Progenitor cell of endocrine pancreas (in vitro differentiated cells): ENCODE results near the gene SYNE3. TPM values are rescaled to one million over a fixed set of nuclear protein-coding genes. Genes with fewer than 3 reads are reported as not detected.

Experiments
- DNase-seq: peaks from one replicate; pipeline ENCODE4 v3.0.0; 2021; ENCODE audit warnings: low spot score; ENCODE audit not compliant: unreplicated experiment
- H3K27ac Mint-ChIP-seq: 2 replicates; pipeline ENCODE4 v1.8.0; 2021; ENCODE audit warnings: mild to moderate bottlenecking, moderate library complexity, mixed read lengths
- H3K27me3 Mint-ChIP-seq: 2 replicates; pipeline ENCODE4 v1.8.0; 2021; ENCODE audit warnings: mixed read lengths
- H3K36me3 Mint-ChIP-seq: 2 replicates; pipeline ENCODE4 v1.8.0; 2022; ENCODE audit warnings: mixed read lengths; ENCODE audit not compliant: insufficient read depth
- H3K4me1 Mint-ChIP-seq: 2 replicates; pipeline ENCODE4 v1.8.0; 2021; ENCODE audit warnings: low read depth, mixed read lengths
- H3K4me3 Mint-ChIP-seq: 2 replicates; pipeline ENCODE4 v1.8.0; 2021; ENCODE audit warnings: low read depth, mild to moderate bottlenecking, moderate library complexity, mixed read lengths
- H3K9me3 Mint-ChIP-seq: 2 replicates; pipeline ENCODE4 v1.8.0; 2021; ENCODE audit warnings: low read depth, mixed read lengths
- total RNA-seq: library from RNA; stranded (reverse); gene quantifications from 2 replicates; pipeline ENCODE4 v1.2.1, GENCODE V29; 2021
- TF ChIP-seq, protein P1 (sequence below): fragments of 200-600 bp; sonication (generic); IDR thresholded peaks from one replicate; pipeline ENCODE4 v1.5.0; 2021; ENCODE audit warnings: antibody characterized with exemption, mild to moderate bottlenecking; ENCODE audit not compliant: unreplicated experiment

The SYNE3 gene
- total RNA-seq, 1 donor from 2014 or later: 0.31 TPM

DNA sequence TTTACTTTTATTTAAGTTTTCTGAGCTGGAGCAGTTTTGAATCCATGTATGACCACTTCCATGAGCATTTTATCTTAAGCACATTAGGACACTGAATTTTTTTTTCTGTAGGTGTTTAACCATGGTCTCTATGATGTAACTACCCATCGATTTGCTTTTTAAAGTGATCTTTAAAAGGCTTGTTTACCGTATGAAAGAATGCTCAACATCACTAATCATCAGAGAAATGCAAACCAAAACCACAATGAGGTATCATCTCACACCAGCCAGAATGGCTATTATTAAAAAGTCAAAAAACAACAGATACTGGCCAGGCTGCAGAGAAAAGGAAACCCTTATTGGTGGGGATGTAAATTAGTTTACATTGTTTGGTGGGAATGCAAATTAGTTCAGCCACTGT is 41.4 kb upstream of the SYNE3 start:
- Mint-ChIP-seq H3K27me3 (no peaks in the 10 kb centered on the region), H3K4me1 (peaks cover 2% of the 10 kb centered on the region), H3K9me3 (no peaks in the 10 kb centered on the region), H3K4me3 (no peak overlapping the region), H3K27ac (no peak overlapping the region), H3K36me3 (no peaks in the 10 kb centered on the region)
- TF ChIP-seq, protein P1, sequence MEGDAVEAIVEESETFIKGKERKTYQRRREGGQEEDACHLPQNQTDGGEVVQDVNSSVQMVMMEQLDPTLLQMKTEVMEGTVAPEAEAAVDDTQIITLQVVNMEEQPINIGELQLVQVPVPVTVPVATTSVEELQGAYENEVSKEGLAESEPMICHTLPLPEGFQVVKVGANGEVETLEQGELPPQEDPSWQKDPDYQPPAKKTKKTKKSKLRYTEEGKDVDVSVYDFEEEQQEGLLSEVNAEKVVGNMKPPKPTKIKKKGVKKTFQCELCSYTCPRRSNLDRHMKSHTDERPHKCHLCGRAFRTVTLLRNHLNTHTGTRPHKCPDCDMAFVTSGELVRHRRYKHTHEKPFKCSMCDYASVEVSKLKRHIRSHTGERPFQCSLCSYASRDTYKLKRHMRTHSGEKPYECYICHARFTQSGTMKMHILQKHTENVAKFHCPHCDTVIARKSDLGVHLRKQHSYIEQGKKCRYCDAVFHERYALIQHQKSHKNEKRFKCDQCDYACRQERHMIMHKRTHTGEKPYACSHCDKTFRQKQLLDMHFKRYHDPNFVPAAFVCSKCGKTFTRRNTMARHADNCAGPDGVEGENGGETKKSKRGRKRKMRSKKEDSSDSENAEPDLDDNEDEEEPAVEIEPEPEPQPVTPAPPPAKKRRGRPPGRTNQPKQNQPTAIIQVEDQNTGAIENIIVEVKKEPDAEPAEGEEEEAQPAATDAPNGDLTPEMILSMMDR: no peak
- no peak for DNase-seq

DNA sequence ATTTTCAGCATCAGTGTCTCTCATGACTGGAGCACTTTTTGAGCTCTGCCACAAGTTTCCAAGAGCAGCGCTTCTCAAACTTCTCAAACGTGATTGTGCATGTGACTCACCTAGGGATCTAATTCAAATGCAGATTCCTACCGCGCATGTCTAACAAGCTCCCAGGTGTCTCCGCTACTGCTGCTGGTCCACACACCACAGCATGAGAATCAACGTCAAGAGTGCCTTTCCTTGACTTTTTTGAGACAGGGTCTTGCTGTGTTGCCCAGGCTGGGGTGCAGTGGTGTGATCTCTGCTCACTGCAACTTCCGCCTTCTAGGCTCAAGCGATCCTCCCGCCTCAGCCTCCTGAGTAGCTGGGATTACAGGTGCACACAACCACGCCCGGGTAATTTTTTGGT is 40.8 kb upstream of the SYNE3 start:
- H3K9me3 Mint-ChIP-seq: no peaks in the 10 kb centered on the region
- H3K36me3 Mint-ChIP-seq: no peaks in the 10 kb centered on the region
- H3K27ac Mint-ChIP-seq: no peak overlapping the region
- no peaks in the 10 kb centered on the region for H3K27me3 Mint-ChIP-seq
- TF ChIP-seq, protein P1: no peak
- H3K4me1 Mint-ChIP-seq: peaks cover 2% of the 10 kb centered on the region
- DNase-seq: no peak
- H3K4me3 Mint-ChIP-seq: no peak overlapping the region

DNA sequence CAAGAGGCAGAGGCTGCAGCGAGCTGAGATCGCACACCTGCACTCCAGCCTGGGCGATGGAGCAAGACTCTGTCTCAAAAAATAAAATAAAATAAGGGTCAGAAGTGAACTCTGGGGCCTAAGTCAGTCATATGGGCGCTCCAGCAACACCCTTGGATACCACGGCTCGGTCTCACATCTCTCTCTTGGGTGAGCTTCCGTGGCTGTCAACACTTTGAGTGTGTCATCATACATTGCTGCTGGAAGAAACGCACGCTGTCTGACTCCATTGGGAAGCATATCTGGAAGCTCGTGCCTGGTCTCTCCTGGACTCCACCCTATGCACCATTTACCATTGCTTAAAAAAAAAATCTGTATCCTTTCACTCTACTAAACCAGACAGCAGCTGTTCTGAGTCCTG is 38.6 kb upstream of the SYNE3 start:
- H3K27ac Mint-ChIP-seq: no peak overlapping the region
- H3K4me1 Mint-ChIP-seq: peaks cover 7% of the 10 kb centered on the region
- DNase-seq: no peak
- H3K36me3 Mint-ChIP-seq: peaks cover 2% of the 10 kb centered on the region
- peaks cover 3% of the 10 kb centered on the region for H3K9me3 Mint-ChIP-seq
- TF ChIP-seq, protein P1: no peak
- H3K27me3 Mint-ChIP-seq: no peaks in the 10 kb centered on the region
- no peak overlapping the region for H3K4me3 Mint-ChIP-seq

DNA sequence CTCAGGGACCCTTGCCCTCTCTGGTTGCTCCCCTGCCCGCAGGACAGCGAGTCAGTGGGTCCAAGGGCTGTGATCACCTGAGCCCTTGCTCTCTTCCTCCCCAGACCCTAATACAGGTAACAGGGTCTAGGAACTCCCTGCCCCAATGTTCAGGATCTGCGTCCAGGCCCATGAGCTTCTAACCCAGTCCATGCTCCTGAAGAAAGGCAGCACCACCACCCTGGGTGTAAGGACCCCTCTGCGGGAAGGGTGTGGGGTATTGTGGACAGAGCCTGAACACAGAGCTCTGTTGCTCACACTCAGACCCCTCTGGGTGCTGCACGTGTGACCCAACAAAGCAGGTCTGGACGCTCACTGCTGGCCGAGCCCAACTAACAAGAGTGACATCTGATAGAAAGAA is 36.7 kb upstream of the SYNE3 start:
- no peak overlapping the region for H3K27ac Mint-ChIP-seq
- TF ChIP-seq, protein P1: no peak
- peaks cover 3% of the 10 kb centered on the region for H3K9me3 Mint-ChIP-seq
- H3K36me3 Mint-ChIP-seq: peaks cover 2% of the 10 kb centered on the region
- no peak overlapping the region for H3K4me3 Mint-ChIP-seq
- H3K27me3 Mint-ChIP-seq: no peaks in the 10 kb centered on the region
- DNase-seq: no peak
- peaks cover 9% of the 10 kb centered on the region for H3K4me1 Mint-ChIP-seq

DNA sequence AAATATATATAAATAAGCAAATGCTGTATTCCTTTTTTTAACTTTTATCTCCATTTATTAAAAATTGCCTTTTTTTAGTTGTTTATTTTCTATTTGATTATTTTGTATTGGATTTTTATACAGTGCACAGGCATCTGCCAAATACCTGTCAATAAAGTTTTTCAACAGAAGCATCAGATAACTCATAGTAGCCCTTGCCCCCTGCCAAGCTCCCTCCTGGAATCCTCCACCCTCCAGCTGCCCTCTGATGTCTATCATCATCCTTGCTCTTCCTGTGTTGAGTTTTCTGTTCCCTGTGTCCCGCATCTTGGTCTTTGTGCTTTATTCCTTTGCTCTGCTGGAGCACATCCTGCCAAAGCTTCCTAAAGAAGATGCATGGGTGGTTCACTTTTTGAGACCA is 35.0 kb upstream of the SYNE3 start:
- H3K4me1 Mint-ChIP-seq: peaks cover 9% of the 10 kb centered on the region
- no peak overlapping the region for H3K27ac Mint-ChIP-seq
- H3K4me3 Mint-ChIP-seq: no peak overlapping the region
- TF ChIP-seq, protein P1: no peak
- DNase-seq: no peak
- peaks cover 2% of the 10 kb centered on the region for H3K36me3 Mint-ChIP-seq
- H3K27me3 Mint-ChIP-seq: no peaks in the 10 kb centered on the region
- peaks cover 3% of the 10 kb centered on the region for H3K9me3 Mint-ChIP-seq
